Activated naive CD4-positive, alpha-beta T cell treated with anti-CD3 and anti-CD28 coated beads, Interleukin-2, amount 10 ng/mL, durations not matched to agents 7 days and 5 days (primary cell): ENCODE data around the gene DDO.

Experiments used
- CTCF ChIA-PET: fragments of 350-600 bp; sonication (Branson Sonifier 250); formaldehyde crosslinking; loops from one replicate; lab custom pipeline; 2021; ENCODE audit warnings: antibody characterized with exemption; lab: Charles Lee
- DNase-seq: peaks from one replicate; pipeline ENCODE4 v3.0.0-alpha.2; 2020
- H3K27ac Mint-ChIP-seq: one replicate; pipeline ENCODE4 v1.8.0; 2021; ENCODE audit warnings: mild to moderate bottlenecking, moderate library complexity, mixed read lengths
- H3K27me3 Mint-ChIP-seq: one replicate; pipeline ENCODE4 v1.8.0; 2021; ENCODE audit warnings: mild to moderate bottlenecking, mixed read lengths
- H3K36me3 Mint-ChIP-seq: one replicate; pipeline ENCODE4 v1.8.0; 2021; ENCODE audit warnings: mixed read lengths
- H3K4me1 Mint-ChIP-seq: one replicate; pipeline ENCODE4 v1.8.0; 2021; ENCODE audit warnings: mixed read lengths
- H3K4me3 Mint-ChIP-seq: one replicate; pipeline ENCODE4 v1.8.0; 2021; ENCODE audit warnings: mild to moderate bottlenecking, moderate library complexity, mixed read lengths
- H3K9me3 Mint-ChIP-seq: one replicate; pipeline ENCODE4 v1.8.0; 2021; ENCODE audit warnings: mixed read lengths

DDO gene

DNA sequence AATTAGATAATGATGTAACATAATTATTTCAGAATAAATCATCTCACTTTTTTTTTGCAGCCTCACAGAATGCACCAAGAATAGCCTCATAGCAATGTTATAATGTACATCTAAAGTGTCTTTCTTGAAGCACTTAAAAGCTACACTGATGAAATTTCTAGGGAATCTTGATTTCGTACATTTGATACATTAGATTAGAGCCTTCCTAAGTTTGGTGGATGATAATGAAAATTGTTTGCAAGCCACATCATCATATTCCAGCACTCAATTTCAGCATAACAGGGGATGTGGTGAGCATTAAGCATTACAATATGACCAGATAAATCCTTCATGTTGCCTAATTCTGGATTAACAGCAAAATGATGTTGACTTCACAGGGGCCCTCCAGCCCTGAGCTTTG is 47.5 kb downstream of the DDO start:
- Mint-ChIP-seq H3K4me1 (peaks cover 11% of the 10 kb centered on the region), H3K36me3 (no peaks in the 10 kb centered on the region), H3K27me3 (peaks cover 20% of the 10 kb centered on the region), H3K27ac (no peak overlapping the region), H3K4me3 (no peak overlapping the region), H3K9me3 (no peaks in the 10 kb centered on the region)
- CTCF ChIA-PET = interaction anchor here (1.1 kb wide), 1 partner anchor 9 kb away, joined by 3 read pairs; no protein-coding TSS in a partner anchor
- DNase-seq = no peak

GRCh38 chr6:110366975-110367374 is 48.4 kb downstream of the DDO start:
- no peak for DNase-seq
- no peaks in the 10 kb centered on the region for H3K9me3 Mint-ChIP-seq
- H3K36me3 Mint-ChIP-seq = no peaks in the 10 kb centered on the region
- H3K4me1 Mint-ChIP-seq = peaks cover 11% of the 10 kb centered on the region
- CTCF ChIA-PET = interaction anchor here (1.1 kb wide), 1 partner anchor 8 kb away, joined by 3 read pairs; no protein-coding TSS in a partner anchor
- peaks cover 15% of the 10 kb centered on the region for H3K27me3 Mint-ChIP-seq
- no peak overlapping the region for H3K27ac Mint-ChIP-seq
- H3K4me3 Mint-ChIP-seq = no peak overlapping the region

DNA sequence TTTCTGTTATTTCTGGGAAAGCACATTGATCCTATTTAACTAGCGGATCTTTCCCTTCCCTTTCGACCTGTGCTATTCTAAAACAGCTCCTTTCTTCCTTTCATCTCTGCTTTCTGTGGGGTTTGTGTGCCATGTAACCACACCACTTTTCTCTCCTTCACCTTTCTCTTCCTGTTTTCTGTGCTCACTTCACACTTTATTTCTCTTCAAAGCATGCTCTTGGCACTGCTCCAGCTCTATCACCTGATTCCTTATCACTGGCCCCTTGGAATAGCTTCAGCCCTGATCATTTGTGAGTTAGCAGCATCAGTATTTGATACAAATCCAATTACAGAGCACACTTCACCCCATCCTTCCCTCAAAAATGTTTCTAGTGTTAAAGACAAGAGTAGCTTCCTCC is 49.1 kb downstream of the DDO start:
- H3K27me3 Mint-ChIP-seq = peaks cover 20% of the 10 kb centered on the region
- H3K27ac Mint-ChIP-seq = no peak overlapping the region
- no peaks in the 10 kb centered on the region for H3K9me3 Mint-ChIP-seq
- no peaks in the 10 kb centered on the region for H3K36me3 Mint-ChIP-seq
- H3K4me3 Mint-ChIP-seq = no peak overlapping the region
- H3K4me1 Mint-ChIP-seq = peaks cover 11% of the 10 kb centered on the region
- DNase-seq = no peak
- CTCF ChIA-PET = no interaction called here

DNA sequence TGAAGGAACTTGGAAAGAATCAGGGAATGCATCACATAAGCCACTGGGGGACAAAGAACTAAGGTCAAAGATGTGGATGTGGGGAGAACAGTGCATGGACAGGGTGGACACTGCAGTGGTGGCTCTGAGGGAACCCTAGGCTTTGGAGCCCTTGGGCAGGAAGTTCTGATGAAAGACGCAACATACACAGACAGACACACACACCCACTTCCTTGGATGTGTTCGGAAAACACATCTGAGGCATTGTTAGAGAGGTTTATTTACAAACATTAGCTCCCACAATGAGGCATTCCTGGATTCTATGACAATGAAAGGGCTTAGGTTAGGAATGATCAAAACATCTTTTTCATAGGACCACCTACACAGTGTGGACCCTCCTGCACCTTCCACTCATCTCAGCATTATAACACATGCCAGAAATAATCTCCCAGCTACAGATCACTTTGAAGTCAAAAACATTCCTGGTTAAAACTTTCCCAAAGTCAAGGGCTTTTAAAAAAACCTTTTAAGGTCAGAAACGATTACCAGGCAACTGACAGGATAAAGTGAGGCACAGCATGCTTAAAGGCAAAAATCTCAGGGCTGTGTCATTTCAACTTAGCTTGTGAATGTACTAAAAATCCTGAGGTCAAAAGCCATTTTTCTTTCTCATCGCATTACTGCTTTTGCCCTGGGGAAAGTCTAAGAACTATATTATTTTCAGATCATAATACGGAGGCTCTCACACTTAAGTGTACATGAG is 50.8 kb downstream of the DDO start:
- DNase-seq = no peak
- H3K4me3 Mint-ChIP-seq = no peak overlapping the region
- peaks cover 21% of the 10 kb centered on the region for H3K27me3 Mint-ChIP-seq
- no peaks in the 10 kb centered on the region for H3K36me3 Mint-ChIP-seq
- CTCF ChIA-PET = no interaction called here
- H3K9me3 Mint-ChIP-seq = no peaks in the 10 kb centered on the region
- H3K4me1 Mint-ChIP-seq = peaks cover 11% of the 10 kb centered on the region
- no peak overlapping the region for H3K27ac Mint-ChIP-seq

GRCh38 chr6:110363748-110364147 is 51.6 kb downstream of the DDO start:
- Mint-ChIP-seq H3K27me3 (peaks cover 29% of the 10 kb centered on the region), H3K36me3 (no peaks in the 10 kb centered on the region), H3K9me3 (no peaks in the 10 kb centered on the region), H3K4me1 (peaks cover 11% of the 10 kb centered on the region), H3K27ac (no peak overlapping the region), H3K4me3 (no peak overlapping the region)
- DNase-seq = no peak
- CTCF ChIA-PET = no interaction called here

DNA sequence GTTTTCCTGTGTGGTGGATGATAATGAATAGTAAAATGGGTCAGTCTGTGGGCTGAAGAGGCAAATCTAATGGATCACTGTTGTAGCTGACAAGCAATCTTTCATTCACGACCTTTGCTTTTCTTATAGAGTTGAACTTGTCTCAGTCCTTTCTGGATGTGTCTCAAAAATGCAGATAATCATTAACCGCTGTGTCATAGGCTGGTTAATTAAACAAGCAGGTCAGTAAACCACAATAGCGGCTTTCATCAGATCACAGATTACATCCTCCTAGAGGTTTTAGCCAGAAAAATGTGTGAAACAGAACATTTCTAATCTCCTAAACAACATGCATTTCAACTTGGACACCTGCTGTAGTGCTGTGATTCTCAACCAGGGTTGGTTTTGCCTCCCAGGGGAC is 54.7 kb downstream of the DDO start:
- Mint-ChIP-seq H3K9me3 (no peaks in the 10 kb centered on the region), H3K4me1 (peaks cover 11% of the 10 kb centered on the region), H3K27ac (no peak overlapping the region), H3K4me3 (no peak overlapping the region), H3K27me3 (peaks cover 45% of the 10 kb centered on the region), H3K36me3 (no peaks in the 10 kb centered on the region)
- no peak for DNase-seq
- CTCF ChIA-PET = no interaction called here

GRCh38 chr6:110359556-110359955 is 55.8 kb downstream of the DDO start:
- H3K4me1 Mint-ChIP-seq = peaks cover 11% of the 10 kb centered on the region
- no peaks in the 10 kb centered on the region for H3K36me3 Mint-ChIP-seq
- DNase-seq = no peak
- no peaks in the 10 kb centered on the region for H3K9me3 Mint-ChIP-seq
- peaks cover 53% of the 10 kb centered on the region for H3K27me3 Mint-ChIP-seq
- no peak overlapping the region for H3K4me3 Mint-ChIP-seq
- no peak overlapping the region for H3K27ac Mint-ChIP-seq
- CTCF ChIA-PET = no interaction called here

GRCh38 chr6:110358553-110359160 is 56.7 kb downstream of the DDO start:
- DNase-seq = no peak
- no peak overlapping the region for H3K27ac Mint-ChIP-seq
- no peaks in the 10 kb centered on the region for H3K36me3 Mint-ChIP-seq
- H3K9me3 Mint-ChIP-seq = no peaks in the 10 kb centered on the region
- H3K27me3 Mint-ChIP-seq = peaks cover 49% of the 10 kb centered on the region
- H3K4me3 Mint-ChIP-seq = peak overlapping the region; percentile 40
- CTCF ChIA-PET = interaction anchor here (1.0 kb wide), 1 partner anchor 9 kb away, joined by 3 read pairs; no protein-coding TSS in a partner anchor
- peaks cover 11% of the 10 kb centered on the region for H3K4me1 Mint-ChIP-seq

- Mint-ChIP-seq H3K36me3 (no peaks in the 10 kb centered on the region), H3K9me3 (no peaks in the 10 kb centered on the region), H3K27me3 (peaks cover 49% of the 10 kb centered on the region), H3K27ac (no peak within 1 kb of the TSS), H3K4me3 (peak within 1 kb of the TSS; percentile 67), H3K4me1 (peaks cover 11% of the 10 kb centered on the region)
- peak; percentile 21 for DNase-seq
- CTCF ChIA-PET = interaction anchor here (1.0 kb wide), 1 partner anchor 9 kb away, joined by 3 read pairs; no protein-coding TSS in a partner anchor
Observed at GRCh38 chr6:110357664-110358552, 57.5 kb downstream of the DDO start, which contains the start of gene METTL24. Gene METTL24, minus strand, starts transcription at chr6:110358349. Its CDS starts 77 bp downstream, at chr6:110358272.

GRCh38 chr6:110357298-110357663 is 58.1 kb downstream of the DDO start:
- H3K27me3 Mint-ChIP-seq = peaks cover 49% of the 10 kb centered on the region
- peaks cover 11% of the 10 kb centered on the region for H3K4me1 Mint-ChIP-seq
- no peak for DNase-seq
- CTCF ChIA-PET = no interaction called here
- peak overlapping the region; percentile 67 for H3K4me3 Mint-ChIP-seq
- no peaks in the 10 kb centered on the region for H3K36me3 Mint-ChIP-seq
- H3K9me3 Mint-ChIP-seq = no peaks in the 10 kb centered on the region
- no peak overlapping the region for H3K27ac Mint-ChIP-seq

GRCh38 chr6:110356778-110357177 is 58.6 kb downstream of the DDO start:
- Mint-ChIP-seq H3K4me3 (peak overlapping the region; percentile 19), H3K27me3 (peaks cover 49% of the 10 kb centered on the region), H3K9me3 (no peaks in the 10 kb centered on the region), H3K36me3 (no peaks in the 10 kb centered on the region), H3K27ac (no peak overlapping the region), H3K4me1 (peaks cover 11% of the 10 kb centered on the region)
- DNase-seq = no peak
- CTCF ChIA-PET = no interaction called here

DNA sequence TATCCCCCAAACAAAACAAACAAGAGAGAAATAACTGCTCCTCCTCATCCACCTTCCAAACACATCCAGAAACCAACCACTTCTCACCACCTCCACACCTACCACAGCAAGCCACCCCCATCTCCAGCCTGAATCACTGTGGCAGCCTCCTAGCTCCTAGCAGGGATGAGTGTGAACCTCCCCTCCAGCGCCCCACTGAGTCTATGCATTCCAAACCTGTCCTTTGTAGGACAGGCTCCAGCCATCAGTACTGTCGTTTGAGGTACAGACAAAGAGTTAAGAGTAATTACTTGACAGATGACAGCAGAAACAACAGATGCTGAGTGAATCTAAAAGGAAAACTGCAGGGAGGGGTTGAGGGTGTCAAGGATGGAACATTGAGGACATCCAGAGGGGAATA is 59.6 kb downstream of the DDO start:
- CTCF ChIA-PET = no interaction called here
- H3K27me3 Mint-ChIP-seq = peaks cover 44% of the 10 kb centered on the region
- no peaks in the 10 kb centered on the region for H3K36me3 Mint-ChIP-seq
- no peak overlapping the region for H3K27ac Mint-ChIP-seq
- H3K4me3 Mint-ChIP-seq = no peak overlapping the region
- peaks cover 11% of the 10 kb centered on the region for H3K4me1 Mint-ChIP-seq
- no peaks in the 10 kb centered on the region for H3K9me3 Mint-ChIP-seq
- no peak for DNase-seq

DNA sequence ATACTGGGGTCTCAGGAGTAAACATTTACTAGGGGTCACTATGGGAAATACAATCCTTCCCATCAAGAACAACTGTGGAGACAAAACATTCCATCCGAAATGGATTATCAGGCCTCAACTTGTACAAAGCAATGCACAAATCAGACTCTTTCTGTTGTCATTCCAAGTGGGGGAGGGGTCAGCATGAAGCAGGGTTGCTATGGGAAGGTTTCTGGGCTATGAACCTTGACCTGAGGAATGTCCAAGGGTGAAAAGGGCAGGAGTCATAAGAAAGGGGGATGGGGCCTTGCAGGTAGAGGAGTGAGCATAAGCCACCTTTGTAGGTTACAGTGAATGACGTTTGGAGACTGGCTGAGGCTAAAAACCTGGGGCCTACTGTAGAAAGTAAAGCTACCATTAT is 60.4 kb downstream of the DDO start:
- H3K4me1 Mint-ChIP-seq = peaks cover 11% of the 10 kb centered on the region
- no peaks in the 10 kb centered on the region for H3K36me3 Mint-ChIP-seq
- peaks cover 44% of the 10 kb centered on the region for H3K27me3 Mint-ChIP-seq
- H3K27ac Mint-ChIP-seq = no peak overlapping the region
- no peak for DNase-seq
- H3K9me3 Mint-ChIP-seq = no peaks in the 10 kb centered on the region
- CTCF ChIA-PET = no interaction called here
- no peak overlapping the region for H3K4me3 Mint-ChIP-seq

- Mint-ChIP-seq H3K4me3 (no peak overlapping the region), H3K27ac (no peak overlapping the region), H3K9me3 (no peaks in the 10 kb centered on the region), H3K36me3 (no peaks in the 10 kb centered on the region), H3K27me3 (peaks cover 39% of the 10 kb centered on the region), H3K4me1 (peaks cover 11% of the 10 kb centered on the region)
- CTCF ChIA-PET = no interaction called here
- no peak for DNase-seq
Observed at GRCh38 chr6:110354153-110354552, 61.2 kb downstream of the DDO start.
